Panc1 (cell line): ENCODE results near the gene CKAP2.

Experiments
- CTCF ChIP-seq: fragments of 450-650 bp; IDR thresholded peaks from 2 replicates; pipeline ENCODE4 v1.5.1; 2017; ENCODE audit warnings: mild to moderate bottlenecking
- POLR2AphosphoS5 ChIP-seq: IDR thresholded peaks from 2 replicates; pipeline ENCODE4 v1.6.1; 2012; ENCODE audit warnings: mild to moderate bottlenecking, low read depth, low read length, moderate library complexity

GRCh38 chr13:52414051-52414450, 41.2 kb upstream of the CKAP2 start:
- TF ChIP-seq CTCF: no peak
- no peak for TF ChIP-seq POLR2AphosphoS5
